Measurements from ENCODE around the gene NEURL1. TPM values are rescaled to one million over a fixed set of nuclear protein-coding genes. Genes with fewer than 3 reads are reported as not detected.
"Not testable (repeated sequence)": the region's sequence is repeated elsewhere in the genome, so short reads cannot be mapped to it uniquely, and the experiment has no call there.

Gene NEURL1
- total and polyA plus RNA-seq, 10 of the 15 experiments (the other 5 are each of a cell fraction or from before 2014, with no cell fraction given): 0.02 to 0.05 (median 0.05) TPM; not detected in 6

DNA sequence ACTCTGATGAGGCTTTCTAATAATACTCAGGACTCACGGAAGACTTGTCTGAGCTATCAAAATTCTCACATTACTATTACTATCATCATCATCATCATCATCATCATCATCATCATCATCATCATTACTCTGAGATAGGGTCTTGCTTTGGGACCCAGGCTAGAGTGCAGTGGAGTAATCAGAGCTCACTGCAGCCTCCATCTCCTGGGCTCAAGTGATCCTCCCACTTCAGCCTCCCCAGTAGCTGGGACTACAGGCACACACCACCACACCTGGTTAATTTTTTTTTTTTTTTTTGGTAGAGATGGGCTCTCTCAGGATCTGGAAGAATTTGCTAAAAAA is 112.6 kb downstream of the NEURL1 start:
- FAIRE-seq; BruUV-seq (replicated peaks); H3K9ac ChIP-seq (ENCODE audit: control insufficient read depth, insufficient read depth, low read length); H3K27ac ChIP-seq (ENCODE audit: control insufficient read depth, insufficient read depth); H3K4me3 ChIP-seq; H3K4me1 ChIP-seq (ENCODE audit: control insufficient read depth, insufficient read depth, low read length); H3K27me3 ChIP-seq (replicated peaks in 1 of 2; ENCODE audit: control insufficient read depth in 2 of 2, insufficient read depth in 2 of 2, low read length in 1 of 2); H2AFZ ChIP-seq (ENCODE audit: control insufficient read depth, low read depth, low read length); H3K79me2 ChIP-seq (ENCODE audit: control insufficient read depth, insufficient read depth, low read length); ATAC-seq; H3K9me3 ChIP-seq (replicated peaks; ENCODE audit: control insufficient read depth, insufficient read depth, low read length); intact Hi-C loops (cut with micrococcal nuclease; ENCODE audit: unreplicated experiment); H3K4me2 ChIP-seq (ENCODE audit: control insufficient read depth, insufficient read depth); POLR2A ChIA-PET; H4K20me1 ChIP-seq (ENCODE audit: control insufficient read depth, insufficient read depth); DNase-seq (ENCODE audit: low read depth, low spot score): not testable (repeated sequence)
- ChIA-PET SMC1A (ENCODE audit: uncharacterized antibody, unreplicated experiment) (interaction anchor here (0.6 to 2.1 kb wide), 3 partner anchors 81 to 104 kb away, joined by 3 to 19 read pairs (median 7); no protein-coding TSS in a partner anchor), CTCF (interaction anchor here (0.9 to 2.9 kb wide), 6 partner anchors 77 to 106 kb away, joined by 3 to 61 read pairs (median 5); no protein-coding TSS in a partner anchor), RAD21 (ENCODE audit: unreplicated experiment) (interaction anchor here (0.6 to 2.4 kb wide), 3 partner anchors 80 to 91 kb away, joined by 3 to 18 read pairs (median 9); no protein-coding TSS in a partner anchor)
- in situ Hi-C loops (cut with MboI): loop anchor here (10.0 kb wide), 1 partner anchor 79 kb away; no protein-coding TSS in a partner anchor
- H3K36me3 ChIP-seq (ENCODE audit: control insufficient read depth in 2 of 2, insufficient read depth in 2 of 2, low read length in 1 of 2): peaks cover 8 to 11% of the 10 kb centered on the region in 2 experiments; a peak in 3 of 4 replicates
- 38% methylated on average over 1 of the region's 1 CpG for WGBS (ENCODE audit: insufficient coverage, insufficient replicate concordance, low lambda C conversion rate, missing lambda C conversion rate)

- POLR2A ChIA-PET: not testable (repeated sequence)
Observed at GRCh38 chr10:103607051-103607450, 113.5 kb downstream of the NEURL1 start.

DNA sequence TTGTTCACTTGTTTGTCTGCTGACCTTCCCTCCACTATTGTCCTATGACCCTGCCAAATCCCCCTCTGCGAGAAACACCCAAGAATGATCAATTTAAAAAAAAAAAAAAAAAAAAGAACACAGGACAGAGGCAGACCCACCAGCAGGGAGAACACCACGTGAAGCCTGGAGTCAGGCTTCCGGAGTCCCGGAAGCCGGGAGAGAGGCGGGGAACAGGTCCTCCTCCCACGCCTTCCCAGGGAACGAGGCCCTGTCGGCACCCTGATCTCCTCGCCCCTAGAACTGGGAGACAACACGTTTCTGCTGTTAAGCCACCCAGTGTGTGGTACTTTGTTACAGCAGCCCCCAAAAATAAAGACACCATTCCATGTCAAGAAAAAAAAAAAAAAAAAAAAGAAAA is 114.6 kb downstream of the NEURL1 start:
- ATAC-seq; SMC1A ChIA-PET (ENCODE audit: uncharacterized antibody, unreplicated experiment); H3K4me2 ChIP-seq (ENCODE audit: control insufficient read depth, insufficient read depth); H3K4me3 ChIP-seq; H3K79me2 ChIP-seq (ENCODE audit: control insufficient read depth, insufficient read depth, low read length); RAD21 ChIA-PET (ENCODE audit: unreplicated experiment); H3K9me3 ChIP-seq (replicated peaks; ENCODE audit: control insufficient read depth, insufficient read depth, low read length); H3K4me1 ChIP-seq (ENCODE audit: control insufficient read depth, insufficient read depth, low read length); H2AFZ ChIP-seq (ENCODE audit: control insufficient read depth, low read depth, low read length); POLR2A ChIA-PET; BruUV-seq (replicated peaks); H3K27me3 ChIP-seq (replicated peaks in 1 of 2; ENCODE audit: control insufficient read depth in 2 of 2, insufficient read depth in 2 of 2, low read length in 1 of 2); H3K27ac ChIP-seq (ENCODE audit: control insufficient read depth, insufficient read depth); DNase-seq (ENCODE audit: low read depth, low spot score); intact Hi-C loops (cut with micrococcal nuclease; ENCODE audit: unreplicated experiment); FAIRE-seq; H3K9ac ChIP-seq (ENCODE audit: control insufficient read depth, insufficient read depth, low read length); H4K20me1 ChIP-seq (ENCODE audit: control insufficient read depth, insufficient read depth): not testable (repeated sequence)
- CTCF ChIA-PET: interaction anchor here (2.9 kb wide), 1 partner anchor 79 kb away, joined by 16 read pairs; no protein-coding TSS in a partner anchor
- 83% methylated on average over 10 of the region's 11 CpGs for WGBS (ENCODE audit: insufficient coverage, insufficient replicate concordance, low lambda C conversion rate, missing lambda C conversion rate)
- H3K36me3 ChIP-seq (ENCODE audit: control insufficient read depth in 2 of 2, insufficient read depth in 2 of 2, low read length in 1 of 2): peaks cover 14 to 22% of the 10 kb centered on the region in 2 experiments; a peak in 3 of 4 replicates
- in situ Hi-C loops (cut with MboI): loop anchor here (10.0 kb wide), 1 partner anchor 77 kb away; no protein-coding TSS in a partner anchor

More at GRCh38 chr10:103607051-103607450, 113.5 kb downstream of the NEURL1 start:
- H3K9ac ChIP-seq (ENCODE audit: control insufficient read depth, insufficient read depth, low read length); BruUV-seq (replicated peaks); CTCF ChIA-PET; intact Hi-C loops (cut with micrococcal nuclease; ENCODE audit: unreplicated experiment); H3K9me3 ChIP-seq (replicated peaks; ENCODE audit: control insufficient read depth, insufficient read depth, low read length); H3K27me3 ChIP-seq (replicated peaks in 1 of 2; ENCODE audit: control insufficient read depth in 2 of 2, insufficient read depth in 2 of 2, low read length in 1 of 2); RAD21 ChIA-PET (ENCODE audit: unreplicated experiment); H3K4me1 ChIP-seq (ENCODE audit: control insufficient read depth, insufficient read depth, low read length); H3K4me2 ChIP-seq (ENCODE audit: control insufficient read depth, insufficient read depth); DNase-seq (ENCODE audit: low read depth, low spot score); H2AFZ ChIP-seq (ENCODE audit: control insufficient read depth, low read depth, low read length); H3K27ac ChIP-seq (ENCODE audit: control insufficient read depth, insufficient read depth); SMC1A ChIA-PET (ENCODE audit: uncharacterized antibody, unreplicated experiment); H3K79me2 ChIP-seq (ENCODE audit: control insufficient read depth, insufficient read depth, low read length); FAIRE-seq; ATAC-seq; H4K20me1 ChIP-seq (ENCODE audit: control insufficient read depth, insufficient read depth); H3K4me3 ChIP-seq: not testable (repeated sequence)
- in situ Hi-C loops (cut with MboI): loop anchor here (10.0 kb wide), 1 partner anchor 78 kb away; no protein-coding TSS in a partner anchor
- H3K36me3 ChIP-seq (ENCODE audit: control insufficient read depth in 2 of 2, insufficient read depth in 2 of 2, low read length in 1 of 2): peaks cover 10 to 17% of the 10 kb centered on the region in 2 experiments; a peak in 3 of 4 replicates
- 99% methylated on average over 23 of the region's 32 CpGs for WGBS (ENCODE audit: insufficient coverage, insufficient replicate concordance, low lambda C conversion rate, missing lambda C conversion rate)

All from GM12878 (cell line).